Endodermal cell (in vitro differentiated cells): ENCODE measurements around the gene MYLK2. TPM values are rescaled to one million over a fixed set of nuclear protein-coding genes. Genes with fewer than 3 reads are reported as not detected.

Source experiments
- DNase-seq: peaks from one replicate; pipeline ENCODE4 v3.0.0-alpha.2; 2017
- H3K27ac ChIP-seq: 2 replicates; pipeline ENCODE4 v1.5.1; 2013; ENCODE audit warnings: mild to moderate bottlenecking, low read depth, low read length, moderate library complexity
- H3K27me3 ChIP-seq: 2 replicates; pipeline ENCODE4 v1.6.1; 2013; ENCODE audit warnings: mild to moderate bottlenecking, low read length, moderate library complexity; ENCODE audit not compliant: insufficient read depth, control insufficient read depth, poor library complexity, severe bottlenecking
- H3K36me3 ChIP-seq: 2 replicates; pipeline ENCODE4 v1.7.0; 2013; ENCODE audit warnings: mild to moderate bottlenecking, low read length, moderate library complexity; ENCODE audit not compliant: control insufficient read depth, insufficient read depth
- H3K4me1 ChIP-seq: one replicate; pipeline ENCODE4 v1.7.0; 2013; ENCODE audit warnings: low read length; ENCODE audit not compliant: control insufficient read depth, insufficient read depth
- H3K4me3 ChIP-seq: 2 replicates; pipeline ENCODE4 v1.5.1; 2013; ENCODE audit warnings: mild to moderate bottlenecking, low read length, moderate library complexity
- H3K9ac ChIP-seq: 2 replicates; pipeline ENCODE4 v1.6.1; 2013; ENCODE audit warnings: mild to moderate bottlenecking, low read length, moderate library complexity; ENCODE audit not compliant: poor library complexity, severe bottlenecking; ENCODE audit errors: extremely low read depth
- H3K9me3 ChIP-seq: 2 replicates; pipeline ENCODE4 v1.6.1; 2013; ENCODE audit warnings: mild to moderate bottlenecking, low read length, moderate library complexity; ENCODE audit not compliant: control insufficient read depth
- H3K27ac Mint-ChIP-seq: 2 replicates; pipeline ENCODE4 v1.8.0; 2020; ENCODE audit warnings: mixed read lengths
- H3K27me3 Mint-ChIP-seq: 2 replicates; pipeline ENCODE4 v1.8.0; 2021; ENCODE audit warnings: mild to moderate bottlenecking, mixed read lengths; ENCODE audit not compliant: insufficient read depth
- H3K36me3 Mint-ChIP-seq: 2 replicates; pipeline ENCODE4 v1.8.0; 2020; ENCODE audit warnings: low read depth, mixed read lengths
- H3K4me1 Mint-ChIP-seq: 2 replicates; pipeline ENCODE4 v1.8.0; 2020; ENCODE audit warnings: mixed read lengths
- H3K4me3 Mint-ChIP-seq: 2 replicates; pipeline ENCODE4 v1.8.0; 2020; ENCODE audit warnings: mild to moderate bottlenecking, moderate library complexity, mixed read lengths
- H3K9me3 Mint-ChIP-seq: 2 replicates; pipeline ENCODE4 v1.8.0; 2020; ENCODE audit warnings: mild to moderate bottlenecking, mixed read lengths
- CTCF ChIP-seq: fragments of 200-600 bp; sonication (generic); conservative IDR thresholded peaks from 2 replicates; pipeline ENCODE4 v1.5.0; 2021; ENCODE audit warnings: antibody characterized with exemption, mild to moderate bottlenecking
- total RNA-seq, 2 donors: library from RNA; stranded (reverse); fragmentation: NEBNext Ultra II Directional in 1 of 2; extraction: Animal tissue kit (Norgen Biotek cat#: 25700) in 1 of 2; gene quantifications; 2 replicates in 1 of 2; 3 replicates in 1 of 2; pipeline ENCODE4 v1.2.1, GENCODE V29; 2021

The MYLK2 gene
- total RNA-seq, 2 donors from 2014 or later = 0.20 to 0.29 TPM

GRCh38 chr20:31883829-31884228, 64.7 kb downstream of the MYLK2 start:
- H3K27me3 ChIP-seq = no peaks in the 10 kb centered on the region
- no peak overlapping the region for H3K9ac ChIP-seq
- no peak for TF ChIP-seq CTCF
- no peak overlapping the region for H3K27ac ChIP-seq
- no peaks in the 10 kb centered on the region for H3K4me1 ChIP-seq
- no peaks in the 10 kb centered on the region for H3K9me3 ChIP-seq
- H3K4me1 Mint-ChIP-seq = no peaks in the 10 kb centered on the region
- no peak overlapping the region for H3K27ac Mint-ChIP-seq
- no peak overlapping the region for H3K4me3 ChIP-seq
- no peak overlapping the region for H3K4me3 Mint-ChIP-seq
- H3K36me3 Mint-ChIP-seq = no peaks in the 10 kb centered on the region
- no peak for DNase-seq
- H3K27me3 Mint-ChIP-seq = peaks cover 45% of the 10 kb centered on the region
- H3K36me3 ChIP-seq = no peaks in the 10 kb centered on the region
- H3K9me3 Mint-ChIP-seq = no peaks in the 10 kb centered on the region

Other genes with a start within 250 kb of the MYLK2 start
- 100 to 1,000 TPM; 380 to 447 TPM for gene ID1, start 214.1 kb upstream of the MYLK2 start, total RNA-seq
- not detected for gene COX4I2, start 181.4 kb upstream of the MYLK2 start, total RNA-seq
- 10 to 100 TPM; 60.3 to 89.5 TPM for gene BCL2L1, start 96.5 kb upstream of the MYLK2 start, total RNA-seq
- 100 to 1,000 TPM; 108 to 118 TPM for gene TPX2, start 80.1 kb upstream of the MYLK2 start, total RNA-seq
- not detected for gene FOXS1, start 26.2 kb downstream of the MYLK2 start, total RNA-seq
- 1 to 10 TPM; 3.8 to 7.2 TPM for gene DUSP15, start 51.2 kb downstream of the MYLK2 start, total RNA-seq
- gene TTLL9, start 51.3 kb downstream of the MYLK2 start, total RNA-seq = under 1 TPM; 0.29 to 0.51 TPM
- 10 to 100 TPM; 20.4 to 24.4 TPM for gene PDRG1, start 132.7 kb downstream of the MYLK2 start, total RNA-seq
- 1 to 10 TPM; 2.7 to 3.1 TPM for gene XKR7, start 148.8 kb downstream of the MYLK2 start, total RNA-seq
- 1 to 10 TPM; 5.2 to 7.8 TPM for gene CCM2L, start 191.1 kb downstream of the MYLK2 start, total RNA-seq
- gene HCK, start 232.9 kb downstream of the MYLK2 start, total RNA-seq = under 1 TPM; 0.24 to 0.40 TPM